NCI-H226 (cell line): ENCODE measurements around the gene GLI3.

ENCODE experiments used
- DNase-seq: peaks from one replicate; pipeline ENCODE4 v3.0.0-alpha.2; 2015

GLI3 gene

DNA sequence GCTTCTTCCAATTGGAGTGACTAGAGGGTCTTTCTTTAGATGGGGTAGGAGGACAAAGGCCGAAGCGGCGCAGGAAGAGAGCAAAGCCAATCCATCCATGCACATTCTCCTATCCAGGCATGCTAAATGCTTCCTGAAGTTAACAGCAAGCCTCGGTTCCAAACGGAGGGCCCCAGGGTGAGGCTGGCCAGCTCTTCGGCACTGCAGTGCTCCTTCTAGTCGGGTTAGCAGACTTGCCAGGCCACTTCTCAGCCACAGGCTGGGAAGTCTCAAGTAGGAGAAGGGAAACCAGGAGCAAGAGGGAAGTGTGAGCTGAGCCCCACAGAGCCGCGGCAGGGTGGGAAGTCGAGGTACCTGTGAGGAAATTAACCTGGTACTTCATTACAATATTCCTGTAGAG lies 280.3 kb downstream of the GLI3 start:
- no peak for DNase-seq

DNA sequence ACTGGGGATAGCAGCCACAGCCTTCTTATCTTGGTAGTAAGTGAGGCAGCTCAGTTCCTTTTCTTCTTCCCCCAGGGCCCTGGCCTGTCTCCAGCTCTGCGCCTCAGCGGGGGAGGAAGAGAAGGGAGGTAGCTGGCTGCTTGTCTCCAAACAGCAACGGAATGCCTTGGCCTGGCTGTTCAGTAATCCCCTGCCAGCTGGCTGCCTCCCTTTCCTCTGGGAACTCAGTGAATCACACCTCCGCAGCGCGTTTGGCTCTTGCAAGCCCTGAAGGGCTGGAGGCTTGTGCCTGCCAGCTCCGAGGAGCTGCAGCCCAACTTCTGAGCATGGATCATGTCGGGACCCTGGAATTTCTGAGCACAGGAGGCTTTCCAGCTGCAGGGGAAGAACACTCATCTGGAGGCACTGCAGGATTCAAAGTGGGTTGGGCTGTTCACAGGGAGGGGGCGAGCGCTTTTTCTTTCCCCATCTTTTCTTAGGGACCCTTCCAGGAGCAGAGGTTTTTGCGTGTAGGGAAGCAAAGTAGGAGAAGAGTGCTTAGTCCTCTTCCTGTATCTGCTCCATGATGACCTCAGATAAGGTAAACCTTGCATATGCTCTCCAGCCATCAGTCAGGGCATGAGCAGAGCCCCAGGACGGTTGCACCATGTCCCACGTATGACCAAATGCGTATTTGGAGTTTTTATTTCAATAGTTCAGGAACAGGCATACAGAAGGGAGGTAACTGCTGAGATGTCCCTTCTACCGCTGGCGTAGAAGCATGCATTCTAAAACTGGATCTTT lies 280.9 kb downstream of the GLI3 start:
- DNase-seq = peak; percentile 100

DNA sequence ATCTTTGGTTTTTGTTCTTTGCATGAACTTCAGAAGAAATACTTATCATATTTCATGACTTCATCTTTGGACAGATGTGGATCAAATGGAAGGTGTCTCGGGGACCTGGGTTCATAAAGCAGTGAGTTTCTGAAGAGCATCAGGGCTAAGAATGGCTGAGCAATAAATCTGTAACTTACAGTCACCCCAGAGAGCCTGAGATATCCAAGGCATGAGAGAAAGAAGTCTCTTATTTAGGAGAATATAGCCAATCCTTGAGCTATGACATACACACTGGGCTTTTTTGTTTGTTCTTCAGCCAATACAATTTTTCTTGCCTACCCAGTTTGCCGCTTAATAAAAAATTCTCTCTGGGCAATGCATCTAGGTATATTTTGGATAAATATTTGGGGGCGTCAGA lies 281.6 kb downstream of the GLI3 start:
- no peak for DNase-seq

DNA sequence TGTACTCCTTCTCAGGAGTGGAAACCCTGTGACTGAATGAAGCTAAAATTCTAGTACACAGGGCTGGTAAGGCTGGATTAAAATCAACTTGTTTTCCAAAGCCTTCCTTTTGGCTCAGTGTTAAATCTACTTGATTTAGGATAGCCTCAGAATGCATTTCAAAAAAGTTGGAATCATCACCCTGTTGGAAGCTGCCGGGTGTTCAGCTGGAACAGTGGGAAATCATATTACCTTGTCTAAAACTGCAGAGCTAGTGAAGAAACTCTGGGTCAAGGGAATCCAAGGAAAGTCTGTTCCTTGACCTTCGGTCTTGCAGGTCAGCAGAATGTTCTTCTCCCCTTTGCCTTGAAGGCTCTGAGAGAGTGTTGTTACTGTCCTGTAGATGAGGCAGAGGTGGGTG lies 282.0 kb downstream of the GLI3 start:
- DNase-seq = no peak

DNA sequence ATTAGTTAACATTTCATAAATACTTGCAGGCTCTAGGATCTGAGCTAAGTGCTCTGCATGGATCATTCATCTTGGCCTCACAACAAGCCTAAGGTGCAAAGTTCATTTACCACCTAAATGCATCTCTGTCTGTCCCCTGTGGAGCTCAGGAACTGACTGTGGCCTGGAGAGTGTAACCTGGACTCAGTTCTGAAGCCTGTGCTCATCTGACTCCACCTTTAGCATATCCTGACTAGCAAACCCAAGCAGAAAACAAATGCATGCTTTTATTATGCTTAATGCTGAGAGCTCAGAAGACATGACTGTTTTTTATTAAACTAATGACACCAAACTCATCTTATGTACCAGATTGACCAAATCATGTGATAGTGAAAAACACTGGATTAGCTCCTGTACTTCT lies 288.5 kb downstream of the GLI3 start:
- DNase-seq = no peak

DNA sequence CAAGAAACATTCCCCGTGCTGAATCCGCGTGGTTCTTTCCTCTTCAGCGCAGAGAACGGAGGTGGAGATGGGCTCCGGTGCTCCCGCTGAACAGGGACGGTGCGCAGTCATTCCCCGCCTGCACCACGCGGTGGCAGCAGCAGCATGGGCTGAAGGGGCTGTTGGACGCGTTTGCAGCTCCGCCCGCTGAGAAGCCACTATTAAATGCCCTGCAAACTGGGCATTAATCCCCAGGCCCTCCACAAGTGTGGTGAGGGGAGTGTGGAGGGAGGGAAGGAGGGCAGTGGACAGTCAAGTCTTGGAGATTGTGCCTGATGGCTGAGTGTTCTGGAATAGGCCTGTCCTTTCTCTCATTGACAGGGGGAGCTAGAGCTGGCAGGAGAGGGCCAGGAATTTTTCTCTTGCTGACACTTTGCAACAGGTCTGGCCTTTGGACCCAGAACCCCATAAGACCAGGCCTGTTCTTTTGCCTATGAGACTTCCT lies 293.9 kb downstream of the GLI3 start:
- DNase-seq = peak; percentile 74

DNA sequence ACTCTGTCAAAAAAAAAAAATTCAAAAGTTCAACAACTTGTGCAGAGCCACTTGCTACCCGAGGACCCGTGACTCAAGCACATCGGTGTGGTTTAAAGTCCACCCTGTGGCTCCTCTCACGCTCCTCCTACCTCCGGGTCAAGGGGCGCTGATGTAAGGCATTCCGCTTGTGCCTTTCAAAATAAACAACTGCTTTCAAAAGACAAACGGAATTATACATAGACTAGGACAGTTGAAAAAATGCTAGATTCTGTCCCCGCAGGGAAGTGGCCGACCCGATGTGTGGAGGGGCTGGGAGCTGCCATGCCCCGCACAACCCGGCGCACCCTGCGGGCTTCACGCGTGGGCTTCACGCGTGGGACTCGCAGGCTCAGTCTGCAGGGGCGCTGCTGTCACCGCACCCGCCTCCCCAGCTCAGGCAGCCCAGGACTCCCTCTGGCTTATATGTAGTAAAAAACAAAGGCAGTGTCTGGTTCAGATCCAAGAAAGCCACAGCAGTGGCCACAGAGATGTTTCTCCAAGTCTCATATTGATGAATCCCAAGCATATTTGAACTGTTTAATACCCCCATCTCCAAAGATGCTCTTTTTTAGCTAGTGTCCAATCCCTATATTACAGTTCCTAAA lies 294.4 kb downstream of the GLI3 start:
- DNase-seq = no peak

DNA sequence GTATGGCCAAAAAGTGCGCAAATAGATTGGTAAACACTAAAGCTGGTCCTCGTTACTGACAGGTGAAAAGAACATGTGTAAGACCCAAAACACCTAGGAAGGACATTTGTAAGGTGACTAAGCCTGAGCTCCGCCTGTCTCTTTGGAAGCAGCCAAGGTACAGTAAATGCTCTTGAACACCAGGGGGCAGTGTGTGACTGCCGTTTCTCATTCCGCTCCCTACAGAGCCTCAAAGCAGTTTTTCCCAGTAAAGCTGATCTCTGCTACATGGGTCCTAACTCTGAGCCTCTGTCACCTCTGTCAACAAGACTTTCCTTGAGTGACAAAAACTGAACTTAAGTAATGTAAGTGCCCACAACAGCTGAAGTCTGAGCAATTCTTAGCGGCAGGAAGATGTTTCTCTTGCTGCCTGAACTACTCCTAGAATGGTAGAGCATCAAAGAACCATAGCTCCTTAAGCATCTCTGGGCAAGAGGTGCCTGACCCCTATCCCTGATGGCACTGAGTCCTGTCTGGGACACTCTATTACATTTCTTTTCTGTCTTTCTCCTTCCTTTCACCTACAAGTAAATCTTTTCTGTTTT lies 296.2 kb downstream of the GLI3 start:
- DNase-seq = peak; percentile 67

DNA sequence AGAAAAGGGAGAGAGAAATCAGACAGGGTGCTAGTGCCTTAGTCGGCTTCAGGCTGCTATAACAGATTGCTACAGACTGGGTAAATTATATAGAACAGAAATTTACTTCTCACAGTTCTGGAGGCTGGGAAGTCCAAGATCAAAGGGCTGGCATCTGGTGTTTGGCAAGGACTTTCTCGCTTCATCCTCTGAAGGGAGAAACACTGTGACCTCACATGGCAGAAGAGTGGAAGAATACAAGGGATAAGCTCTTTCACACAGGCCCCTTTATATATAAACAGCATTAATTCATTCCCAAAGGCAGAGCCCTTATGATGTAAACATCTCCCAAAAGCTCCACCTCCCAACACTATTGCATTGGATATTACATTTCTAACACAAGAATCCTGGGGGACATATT lies 298.6 kb downstream of the GLI3 start:
- DNase-seq = no peak

DNA sequence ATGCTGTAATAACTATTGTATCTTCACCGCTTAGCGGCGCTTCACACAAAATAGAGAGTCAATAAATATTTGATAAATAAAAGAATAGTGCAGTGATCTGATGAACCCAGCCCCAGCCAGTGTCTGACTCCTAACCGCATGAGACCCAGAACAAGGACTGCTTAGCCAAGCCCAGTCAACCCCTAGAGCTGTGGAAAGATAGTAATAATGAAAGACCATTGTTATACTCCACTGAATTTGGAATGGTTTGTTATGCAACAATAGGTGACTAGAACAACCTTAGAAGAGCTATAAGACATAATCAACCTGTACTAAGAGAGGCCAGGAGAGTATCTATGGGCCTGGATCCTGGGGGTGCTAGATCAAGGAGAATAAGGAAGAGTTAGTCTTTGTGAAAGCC lies 303.6 kb downstream of the GLI3 start:
- no peak for DNase-seq

DNA sequence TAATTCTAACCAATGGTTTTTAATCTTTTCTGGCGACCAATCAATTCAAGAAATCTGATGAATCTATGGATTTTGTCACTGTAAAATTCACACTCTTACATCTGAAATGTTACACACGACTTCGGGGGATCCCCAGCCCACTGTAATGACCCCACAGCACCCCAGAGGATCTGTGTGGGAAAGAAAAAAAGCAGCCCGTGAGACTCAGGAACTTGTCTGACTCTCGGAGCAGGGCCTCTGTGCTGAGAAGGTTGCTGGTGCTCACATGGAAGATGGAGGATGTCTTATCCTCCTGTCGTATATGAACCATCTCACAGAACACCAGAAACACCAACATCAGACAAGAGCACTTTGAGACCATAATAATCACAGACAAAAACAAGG lies 305.8 kb downstream of the GLI3 start:
- DNase-seq = no peak

DNA sequence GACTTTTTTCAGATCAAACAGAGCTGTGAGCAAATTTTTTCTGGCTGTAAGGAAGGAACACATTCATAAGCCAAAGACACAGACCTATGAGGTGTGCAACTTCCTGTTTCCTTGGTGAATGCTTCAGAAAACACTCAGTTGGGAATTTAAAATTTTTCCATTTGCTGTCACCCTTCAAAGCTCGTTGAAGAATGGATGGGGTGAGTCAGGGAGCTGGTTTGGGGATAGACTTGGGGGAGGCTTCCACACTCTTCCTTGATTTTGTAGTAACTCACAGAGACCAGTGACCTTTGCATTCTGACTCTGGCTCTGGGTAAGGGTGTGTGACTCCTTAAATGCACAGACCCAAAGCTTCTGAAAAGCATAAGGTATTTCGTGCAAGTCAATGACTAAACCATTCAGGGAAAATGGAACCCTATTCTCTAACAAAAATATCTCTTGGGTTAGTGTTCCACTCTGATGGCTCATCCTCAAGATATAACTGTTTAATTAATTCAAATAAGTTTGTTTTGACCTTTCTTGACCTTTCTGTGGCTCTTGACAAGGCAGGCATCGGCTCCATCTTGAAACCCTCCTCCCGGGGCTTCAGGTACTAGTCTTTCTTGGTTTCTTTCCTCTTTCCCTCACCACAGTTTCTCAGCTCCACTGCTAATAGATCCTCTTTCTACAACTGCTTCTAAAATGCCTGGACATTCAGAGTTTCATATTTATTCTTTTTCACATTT lies 306.3 kb downstream of the GLI3 start:
- peak; percentile 97 for DNase-seq

DNA sequence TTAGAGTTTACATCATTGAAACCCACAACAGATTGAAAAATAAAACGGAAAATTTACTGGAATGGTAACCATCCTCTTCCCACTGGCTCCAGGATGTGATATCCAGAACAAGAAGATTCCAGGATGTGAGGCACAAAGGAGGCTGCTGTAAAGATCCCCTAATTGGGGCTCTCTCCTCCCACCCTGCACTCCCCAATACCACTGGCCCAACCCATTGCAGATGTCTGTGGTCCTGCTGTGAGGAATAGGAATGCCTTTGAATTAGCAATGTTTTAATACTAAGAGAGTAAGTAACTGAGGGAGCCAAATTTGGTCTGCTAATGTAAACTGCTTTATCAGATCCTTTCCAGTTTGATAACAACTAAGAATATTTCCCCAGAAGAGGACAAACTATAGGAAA lies 308.2 kb downstream of the GLI3 start:
- no peak for DNase-seq

DNA sequence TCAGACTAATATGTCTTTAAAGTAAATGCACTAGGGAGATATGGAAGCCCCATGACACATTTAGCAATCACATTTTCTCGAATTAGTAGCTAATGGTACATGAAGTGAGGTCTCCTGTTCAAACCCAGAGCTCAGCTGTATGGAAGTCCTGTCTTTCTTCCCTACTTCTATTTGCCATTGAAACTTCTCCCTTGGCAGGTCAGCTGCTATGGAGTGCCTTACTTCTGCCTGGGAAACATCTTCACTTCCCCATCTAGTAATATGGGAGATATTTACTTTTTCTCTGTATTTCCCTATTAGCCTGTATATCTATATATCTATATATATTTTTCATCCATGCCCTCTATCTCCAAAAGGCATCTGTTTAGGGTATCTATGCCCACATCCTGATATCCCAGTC lies 308.8 kb downstream of the GLI3 start:
- no peak for DNase-seq

DNA sequence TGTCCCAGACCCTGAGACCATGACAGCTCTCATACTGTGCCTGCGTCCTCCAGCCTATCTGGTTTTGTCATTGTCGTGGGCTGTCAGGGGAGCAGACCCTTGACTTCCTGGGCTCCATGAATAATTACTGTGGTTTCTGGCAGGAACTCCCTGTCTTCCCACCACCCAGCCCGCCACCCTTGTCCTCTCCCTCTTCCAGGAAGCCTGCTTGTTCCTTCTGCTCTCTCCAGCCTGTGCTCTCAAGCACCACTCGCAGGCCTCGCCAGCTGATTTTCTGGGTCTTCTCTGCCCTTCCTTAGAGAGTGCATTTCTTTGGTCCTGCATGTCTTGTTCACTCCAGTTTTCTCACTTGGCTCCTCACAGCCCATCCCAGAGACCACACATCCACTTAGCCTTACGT lies 309.6 kb downstream of the GLI3 start:
- no peak for DNase-seq

DNA sequence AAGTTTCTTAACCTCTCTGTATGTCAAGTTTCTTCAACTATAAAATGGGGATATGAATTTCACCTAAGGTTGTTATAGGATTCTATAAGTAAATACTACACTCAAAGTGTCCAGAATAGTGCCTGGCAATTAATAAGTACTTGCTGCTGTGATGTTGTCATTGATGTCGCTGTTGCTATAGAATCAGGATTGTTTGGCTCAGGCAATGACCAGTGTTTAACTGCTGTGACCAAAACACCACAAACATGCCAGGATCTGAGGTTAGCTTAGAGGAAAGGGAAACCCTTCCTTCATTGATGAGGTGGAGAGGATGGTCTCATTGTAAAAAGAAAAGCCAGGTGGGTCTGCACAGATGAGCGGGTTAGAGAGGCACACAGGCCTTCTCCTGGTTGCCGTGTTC lies 311.1 kb downstream of the GLI3 start:
- no peak for DNase-seq

DNA sequence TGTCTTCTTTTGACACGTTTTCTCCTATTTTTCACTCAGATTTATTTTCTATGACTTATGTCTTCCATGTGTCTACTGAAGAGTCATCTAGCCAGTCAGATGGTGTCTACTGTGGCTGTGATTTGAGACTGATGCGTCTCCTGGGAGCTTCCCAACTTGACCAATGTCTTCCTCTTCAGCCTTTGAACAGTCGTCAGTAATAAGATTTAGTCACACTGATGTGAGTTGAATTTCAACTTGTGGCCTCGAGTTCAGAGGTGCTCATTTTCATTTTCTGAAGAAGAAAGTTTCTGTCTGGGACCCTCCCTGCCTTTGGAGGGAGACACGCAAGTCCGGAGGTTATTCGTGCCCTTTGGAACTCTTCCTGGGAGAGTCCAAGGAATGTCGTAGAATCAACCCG lies 312.2 kb downstream of the GLI3 start:
- no peak for DNase-seq

DNA sequence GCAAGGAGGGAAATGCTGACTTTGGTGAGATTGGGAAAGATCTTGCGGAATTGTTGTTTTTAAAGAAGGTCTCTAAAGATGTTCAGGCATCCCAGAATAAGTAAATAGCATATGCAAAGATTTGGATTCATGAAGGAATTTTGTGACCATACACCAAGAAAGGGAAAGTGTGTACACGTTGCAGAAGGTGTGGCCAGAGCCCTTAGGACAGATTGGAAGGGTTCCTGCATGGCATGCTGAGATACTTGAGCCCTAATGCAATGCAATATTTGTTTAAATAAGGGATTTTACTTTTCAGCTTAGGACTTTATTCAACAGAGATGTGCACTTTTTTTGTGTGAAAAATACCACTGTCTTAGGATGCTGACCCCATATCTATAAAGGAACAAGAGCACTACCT lies 314.6 kb downstream of the GLI3 start:
- DNase-seq = no peak

DNA sequence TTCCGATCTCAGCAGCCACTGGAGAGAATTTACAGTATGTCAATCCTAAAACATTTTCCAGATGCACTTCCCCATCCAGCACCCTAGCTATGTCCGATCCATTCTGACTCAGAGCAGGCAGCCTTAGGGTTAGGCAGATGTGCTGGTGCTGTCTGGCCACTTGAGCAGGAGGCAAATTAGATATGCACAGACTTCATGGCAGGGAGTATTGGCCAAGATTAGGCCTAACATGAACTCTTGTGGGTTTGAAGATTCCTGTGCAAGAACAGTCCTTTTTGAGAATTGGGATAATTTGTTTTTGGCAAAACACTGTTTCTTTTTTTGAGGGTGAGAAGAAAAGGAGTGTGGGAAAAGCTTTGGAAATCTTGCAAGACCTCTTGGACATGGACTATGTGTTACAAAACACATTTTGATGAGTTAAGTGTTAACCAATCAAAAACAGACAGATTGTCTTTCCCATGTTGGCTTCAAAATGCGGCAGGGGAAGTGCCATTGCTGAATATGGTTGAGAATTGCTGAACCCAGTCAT lies 315.5 kb downstream of the GLI3 start:
- no peak for DNase-seq

DNA sequence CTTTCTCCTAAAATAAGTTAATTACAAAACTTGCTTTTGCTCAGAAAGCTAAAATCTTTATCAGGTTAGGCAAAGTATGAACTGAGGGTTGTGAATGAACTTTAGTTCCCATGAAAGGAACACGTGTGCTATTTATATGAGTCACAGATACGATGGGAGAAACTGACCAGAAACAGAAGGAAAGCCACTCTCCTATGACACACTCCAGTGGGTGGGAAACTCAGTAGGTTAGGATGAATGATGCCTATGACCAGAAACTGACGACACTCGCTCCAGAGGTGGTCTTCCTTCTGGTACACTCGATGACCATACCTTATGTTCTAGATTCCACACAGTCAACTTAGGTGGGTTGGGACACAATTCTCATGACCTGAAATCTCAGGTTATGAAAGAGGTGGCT lies 318.4 kb downstream of the GLI3 start:
- no peak for DNase-seq

DNA sequence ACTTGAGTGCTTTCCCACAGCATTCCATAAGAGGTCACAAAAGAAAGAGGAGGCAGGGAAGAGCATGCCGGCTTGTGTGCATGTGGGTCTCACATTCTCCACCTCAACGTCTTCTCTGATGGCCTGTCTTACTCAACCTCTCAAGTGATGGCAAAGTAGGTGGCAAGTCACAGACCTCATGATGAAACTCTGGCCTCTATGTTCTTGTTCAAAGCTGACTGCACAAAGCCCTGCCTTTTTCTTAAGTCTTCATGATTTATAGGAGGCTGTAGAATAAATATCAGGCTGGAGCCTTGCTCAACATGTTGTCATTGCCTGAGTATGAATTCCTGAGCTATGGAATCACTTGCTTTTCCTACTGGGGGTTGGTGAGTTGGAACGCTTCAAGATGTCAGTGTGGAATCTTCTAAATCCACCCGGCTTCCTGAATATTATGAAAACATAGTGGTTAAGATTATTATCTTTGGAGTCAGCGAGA lies 320.5 kb downstream of the GLI3 start:
- DNase-seq = peak; percentile 97

DNA sequence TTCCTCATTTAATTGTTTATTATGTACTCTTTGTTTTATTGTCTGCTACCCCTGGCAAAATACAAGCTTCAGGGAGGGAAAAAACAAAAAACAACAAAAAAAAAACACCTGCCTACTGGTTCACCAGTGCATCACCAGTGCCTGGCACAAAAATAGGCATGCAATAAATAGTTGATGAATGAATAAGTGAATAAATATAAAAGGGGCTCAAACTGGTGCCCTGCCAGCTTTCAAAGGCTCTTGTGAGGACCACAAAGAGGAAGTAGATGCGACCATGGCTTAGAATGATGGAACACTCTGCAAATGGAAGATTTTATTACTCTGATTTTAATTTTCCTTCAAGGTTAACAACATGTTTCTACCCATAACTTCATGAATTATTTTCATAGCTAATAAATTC lies 321.1 kb downstream of the GLI3 start:
- DNase-seq = peak; percentile 48

DNA sequence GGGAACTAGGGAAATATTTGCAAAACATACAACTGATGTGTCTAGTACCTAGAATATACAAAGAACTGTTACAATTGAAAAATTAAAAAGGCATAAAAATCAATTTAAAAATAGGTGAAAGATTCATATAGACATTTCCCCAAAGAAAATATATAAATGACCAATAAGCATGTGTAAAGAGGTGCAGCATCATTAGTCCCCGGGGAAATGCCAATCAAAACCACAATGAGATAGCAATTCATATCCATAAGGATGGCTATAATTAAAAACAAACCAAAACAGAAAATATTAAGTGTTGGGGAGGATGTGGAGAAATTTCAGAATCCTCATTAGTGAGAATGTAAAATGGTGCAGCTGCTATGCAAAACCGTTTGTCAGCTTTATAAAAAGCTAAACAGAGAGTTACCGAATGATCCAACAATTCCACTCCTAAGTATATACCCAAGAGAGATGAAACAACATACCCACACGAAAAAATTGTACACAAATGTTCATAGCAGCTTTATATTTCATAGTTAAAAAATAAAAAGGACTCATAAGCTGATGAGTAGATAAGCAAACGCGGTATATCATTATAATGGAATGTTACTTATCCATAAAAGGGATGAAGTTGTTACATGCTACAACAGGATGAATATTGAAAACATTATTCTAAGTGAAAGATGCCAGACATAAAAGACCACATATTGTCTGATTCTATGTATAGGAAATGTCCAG lies 324.0 kb downstream of the GLI3 start:
- DNase-seq = no peak
